Measurements from ENCODE around the gene SIVA1.

- TF ChIP-seq CTCF (IDR thresholded peaks at IDR 0.05; ENCODE audit: control extremely low read depth in 1 of 3, insufficient read depth in 1 of 3, low read depth in 1 of 3, low read length in 3 of 3) (no peak), NRF1 (IDR thresholded peaks at IDR 0.05; ENCODE audit: low read depth, low read length) (no peak), MAX (IDR thresholded peaks at IDR 0.05) (no peak), KDM1A (IDR thresholded peaks at IDR 0.05; ENCODE audit: borderline replicate concordance, low read length) (no peak), ATF3 (IDR thresholded peaks at IDR 0.05; ENCODE audit: insufficient read depth, low read depth, low read length) (no peak), CEBPB (IDR thresholded peaks at IDR 0.05; ENCODE audit: low read depth, low read length) (no peak), ATF2 (IDR thresholded peaks at IDR 0.05; ENCODE audit: low read length) (no peak), POLR2A (IDR thresholded peaks at IDR 0.05; ENCODE audit: control extremely low read depth in 1 of 2, low read depth in 2 of 2, low read length in 2 of 2) (no peak), POLR2AphosphoS5 (IDR thresholded peaks at IDR 0.05; ENCODE audit: low read depth, low read length) (no peak), YY1 (IDR thresholded peaks at IDR 0.05; ENCODE audit: low read depth, low read length) (no peak), RAD21 (IDR thresholded peaks at IDR 0.05 in 1 of 2, conservative IDR thresholded peaks at IDR 0.05 in 1 of 2; ENCODE audit: low read depth in 2 of 2, low read length in 2 of 2) (no peak), CBX5 (IDR thresholded peaks at IDR 0.05; ENCODE audit: low read depth, low read length) (no peak)
Measured at GRCh38 chr14:104718871-104719270, 34.1 kb upstream of the SIVA1 start.
